GM21360 (cell line): ENCODE data around the gene ACSS2.
A peak's percentile ranks its signal among the peaks of the same experiment; 100 is the strongest.

Experiments used
- ATAC-seq: cut with Tn5 transposase; IDR thresholded peaks from one replicate; pipeline ENCODE4 v1.9.1; 2021; ENCODE audit warnings: mild to moderate bottlenecking, moderate library complexity; ENCODE audit not compliant: unreplicated experiment

The ACSS2 gene, protein sequence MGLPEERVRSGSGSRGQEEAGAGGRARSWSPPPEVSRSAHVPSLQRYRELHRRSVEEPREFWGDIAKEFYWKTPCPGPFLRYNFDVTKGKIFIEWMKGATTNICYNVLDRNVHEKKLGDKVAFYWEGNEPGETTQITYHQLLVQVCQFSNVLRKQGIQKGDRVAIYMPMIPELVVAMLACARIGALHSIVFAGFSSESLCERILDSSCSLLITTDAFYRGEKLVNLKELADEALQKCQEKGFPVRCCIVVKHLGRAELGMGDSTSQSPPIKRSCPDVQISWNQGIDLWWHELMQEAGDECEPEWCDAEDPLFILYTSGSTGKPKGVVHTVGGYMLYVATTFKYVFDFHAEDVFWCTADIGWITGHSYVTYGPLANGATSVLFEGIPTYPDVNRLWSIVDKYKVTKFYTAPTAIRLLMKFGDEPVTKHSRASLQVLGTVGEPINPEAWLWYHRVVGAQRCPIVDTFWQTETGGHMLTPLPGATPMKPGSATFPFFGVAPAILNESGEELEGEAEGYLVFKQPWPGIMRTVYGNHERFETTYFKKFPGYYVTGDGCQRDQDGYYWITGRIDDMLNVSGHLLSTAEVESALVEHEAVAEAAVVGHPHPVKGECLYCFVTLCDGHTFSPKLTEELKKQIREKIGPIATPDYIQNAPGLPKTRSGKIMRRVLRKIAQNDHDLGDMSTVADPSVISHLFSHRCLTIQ

DNA sequence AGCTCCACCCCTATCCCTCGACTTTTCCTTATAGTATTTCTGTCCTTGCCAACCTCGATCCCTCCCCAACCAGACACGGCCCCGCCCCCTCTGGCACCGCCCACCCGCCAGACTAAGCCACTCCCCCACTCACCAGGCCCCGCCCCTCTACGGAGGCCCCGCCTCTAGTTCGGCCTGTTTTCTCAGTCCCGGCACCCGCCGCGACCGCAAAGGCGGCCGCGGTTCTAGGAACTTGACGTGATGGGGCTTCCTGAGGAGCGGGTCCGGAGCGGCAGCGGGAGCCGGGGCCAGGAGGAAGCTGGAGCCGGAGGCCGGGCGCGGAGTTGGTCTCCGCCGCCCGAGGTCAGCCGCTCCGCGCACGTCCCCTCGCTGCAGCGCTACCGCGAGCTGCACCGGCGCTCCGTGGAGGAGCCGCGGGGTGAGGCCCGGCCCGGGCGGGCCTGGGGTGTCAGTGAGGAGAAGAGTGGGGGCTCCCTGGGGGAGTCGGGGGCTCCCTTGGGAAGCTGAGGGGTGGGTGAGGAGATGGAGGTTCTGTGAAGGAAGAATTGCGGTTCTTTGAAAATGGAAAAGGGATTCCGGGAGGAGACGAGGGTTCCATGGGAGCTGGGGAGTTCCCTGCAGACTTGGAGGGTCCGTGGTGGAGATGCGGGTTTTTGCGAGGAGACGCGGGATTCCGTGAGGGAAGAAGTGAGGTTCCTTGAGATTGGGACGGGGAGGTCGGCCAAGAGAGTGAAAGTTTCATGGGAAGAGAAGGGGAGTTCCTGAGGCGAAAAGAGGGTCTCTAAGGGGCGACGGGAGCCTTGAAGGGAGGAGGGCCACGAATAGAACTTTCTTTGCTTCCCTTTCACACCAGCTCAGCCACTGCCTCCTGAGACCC is at the start of gene ACSS2:
Gene ACSS2, plus strand, starts transcription at position 207 of the 877 bp plus-strand sequence. Its CDS starts 34 bp downstream, at position 241.
- ATAC-seq = peak; percentile 38

DNA sequence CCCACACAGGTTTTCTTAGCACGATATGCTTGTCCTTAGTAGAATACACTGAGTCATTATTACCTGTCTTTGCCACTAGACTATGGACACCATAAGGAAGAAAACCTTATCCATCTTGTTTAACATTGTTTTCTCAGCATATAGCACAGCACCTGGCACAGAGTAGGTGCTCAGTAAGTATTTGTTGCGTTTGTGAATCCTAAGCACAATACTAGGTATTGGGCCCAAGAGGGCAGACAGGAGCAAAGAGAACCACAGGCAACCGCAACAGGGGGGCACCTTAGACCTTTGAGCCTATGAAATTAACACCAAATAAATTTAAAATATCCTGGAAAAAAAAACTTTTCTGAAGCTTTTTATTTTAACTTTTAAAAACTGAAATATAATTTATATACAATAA is 47.2 kb upstream of the ACSS2 start:
- ATAC-seq = no peak

DNA sequence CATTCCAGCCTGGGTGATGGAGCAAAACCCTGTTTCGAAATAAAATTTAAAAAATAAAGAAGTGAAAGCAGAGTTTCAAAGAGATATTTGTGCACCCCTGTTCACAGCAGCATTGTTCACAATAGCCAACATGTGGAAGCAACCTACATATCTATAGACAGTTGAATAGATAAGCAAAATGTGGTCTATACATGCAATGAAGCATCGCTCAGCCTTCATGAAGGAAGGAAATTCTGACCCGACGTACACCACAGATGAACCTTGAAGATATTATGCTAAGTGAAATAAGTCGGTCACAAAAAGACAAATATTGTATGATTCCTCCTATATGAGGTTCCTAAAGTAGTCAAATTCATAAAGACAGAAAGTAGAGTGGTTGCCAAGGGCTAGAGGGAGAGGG is 44.5 kb upstream of the ACSS2 start:
- ATAC-seq = no peak

DNA sequence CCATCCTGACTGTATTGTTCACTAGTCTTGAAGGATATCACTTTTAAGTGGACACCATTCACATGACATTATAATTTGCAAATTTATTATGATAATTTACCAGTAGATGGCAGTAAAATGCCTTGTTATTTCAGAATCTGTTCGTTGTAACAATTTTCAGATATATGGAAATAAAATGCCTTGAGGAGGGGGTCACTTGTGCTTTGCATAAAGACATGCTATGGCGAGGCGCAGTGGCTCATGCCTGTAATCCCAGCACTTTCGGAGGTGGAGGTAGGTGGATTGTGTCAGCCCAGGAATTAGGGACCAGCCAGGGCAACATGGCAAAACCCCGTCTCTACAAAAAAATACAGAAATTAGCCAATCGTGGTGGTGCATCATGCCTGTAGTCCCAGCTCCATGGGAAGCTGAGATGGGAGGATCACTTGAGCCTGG is 41.9 kb upstream of the ACSS2 start:
- ATAC-seq = no peak

DNA sequence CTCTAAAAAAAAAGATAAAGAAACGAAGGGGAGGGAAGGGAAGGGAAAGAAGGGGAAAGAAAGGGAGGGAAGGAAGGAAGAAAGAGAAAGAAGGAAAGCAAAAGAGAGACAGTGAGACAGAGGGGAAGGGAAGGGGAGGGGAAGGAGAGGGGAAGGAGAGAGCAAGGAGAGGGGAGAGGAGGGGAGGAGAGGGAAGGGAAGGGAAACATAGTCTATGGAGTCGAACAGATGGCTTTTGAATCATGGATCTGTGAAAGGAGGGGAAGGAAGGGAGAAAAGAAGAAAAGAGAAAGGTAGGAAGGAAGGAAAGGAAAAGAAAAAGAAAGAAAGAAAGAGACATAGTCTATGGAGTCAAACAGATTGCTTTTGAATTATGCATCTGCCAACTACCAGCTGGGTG is 34.3 kb upstream of the ACSS2 start:
- ATAC-seq = no peak

DNA sequence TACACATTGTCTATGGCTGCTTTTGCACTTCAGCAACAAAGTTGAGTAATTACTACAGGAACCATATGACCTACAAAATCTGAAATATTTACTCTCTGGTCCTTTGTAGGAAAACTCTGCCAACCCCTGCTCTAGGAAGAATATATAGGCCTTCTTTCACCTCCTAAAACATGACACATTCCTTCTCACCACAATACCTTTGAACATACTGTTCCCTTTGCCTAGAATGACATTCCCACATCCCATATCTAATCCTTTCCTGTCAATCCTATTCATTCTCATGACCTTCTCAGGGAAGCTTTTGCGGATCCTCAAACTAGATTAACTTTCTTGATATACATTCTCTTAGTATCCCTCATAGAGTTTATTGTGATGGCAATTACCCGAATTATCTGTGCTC is 33.0 kb upstream of the ACSS2 start:
- ATAC-seq = no peak

DNA sequence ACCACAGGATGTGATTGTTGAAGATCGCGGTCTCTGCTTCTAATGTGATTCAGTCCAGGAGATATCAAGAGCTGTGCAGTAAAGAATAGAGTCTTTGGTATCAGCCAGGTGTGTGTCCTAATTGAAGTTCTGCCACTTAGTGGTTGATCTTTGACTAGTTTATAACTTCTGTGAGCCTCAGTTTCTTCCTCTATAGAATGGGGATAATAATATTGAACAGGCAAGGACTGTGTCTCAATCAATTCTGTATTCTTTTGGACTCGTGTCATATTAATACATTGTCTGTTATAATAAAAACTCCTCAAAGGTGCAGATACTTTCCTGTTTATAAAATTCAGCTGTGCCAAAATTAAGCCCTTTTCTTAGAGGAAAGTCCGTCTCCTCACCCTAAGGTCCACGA is 27.8 kb upstream of the ACSS2 start:
- no peak for ATAC-seq

DNA sequence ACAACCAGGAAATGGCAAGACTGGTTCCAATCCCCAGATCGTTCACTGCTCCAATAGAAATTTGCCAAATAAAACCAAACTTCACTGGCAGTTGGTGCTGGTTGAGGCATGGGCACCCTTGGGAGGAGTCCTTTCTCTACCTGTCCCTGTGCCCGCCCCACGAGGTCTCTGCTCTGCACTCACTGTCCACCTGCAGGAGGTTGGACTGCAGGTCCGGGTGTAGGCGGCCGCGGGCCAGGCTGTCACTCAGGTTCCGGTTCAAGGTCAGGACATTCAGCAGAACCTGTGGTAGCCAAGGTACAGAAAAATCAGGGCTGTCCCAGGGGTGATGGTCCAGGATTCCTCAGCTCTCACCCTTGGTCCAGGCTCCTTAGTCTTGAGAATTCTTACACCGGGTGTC is 26.6 kb upstream of the ACSS2 start:
- no peak for ATAC-seq

DNA sequence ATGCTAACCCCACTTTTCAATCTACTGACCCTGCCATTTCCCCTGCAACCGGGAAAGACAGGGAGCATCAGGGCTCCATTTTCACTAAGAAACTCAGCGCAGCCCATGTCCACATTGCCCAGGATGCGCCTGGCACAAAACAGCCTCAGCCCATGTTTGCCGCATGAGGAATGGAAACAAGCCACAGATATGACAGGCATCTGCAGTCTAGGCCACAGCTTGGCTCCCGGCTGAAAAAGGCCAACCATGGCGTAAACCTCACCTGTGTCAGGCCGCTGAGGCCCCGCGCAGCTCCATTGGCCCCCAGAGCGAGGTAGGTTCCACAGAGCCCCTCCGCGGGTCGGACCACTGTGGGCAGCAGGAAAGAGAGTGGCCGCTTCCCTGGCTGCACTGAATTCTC is 25.4 kb upstream of the ACSS2 start:
- ATAC-seq = no peak

DNA sequence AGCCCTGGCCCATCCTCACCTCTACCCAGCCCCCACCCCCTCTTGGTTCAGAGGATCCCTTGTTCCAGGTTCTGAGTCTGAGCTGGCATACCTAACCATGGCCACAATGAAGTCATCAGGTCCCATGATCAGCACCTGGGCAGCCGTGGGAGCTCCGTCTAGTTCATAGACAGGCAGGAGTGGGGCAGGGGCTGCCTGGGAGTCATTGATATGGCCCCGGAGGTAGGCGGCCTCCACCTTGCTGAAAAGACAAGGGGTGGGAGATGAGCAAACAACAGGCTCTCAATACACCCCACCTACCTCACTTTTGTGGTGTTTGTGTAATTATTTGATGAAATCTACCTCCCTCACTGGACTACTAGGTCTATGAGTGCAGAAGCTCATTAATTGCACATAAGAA is 24.1 kb upstream of the ACSS2 start:
- ATAC-seq = no peak

DNA sequence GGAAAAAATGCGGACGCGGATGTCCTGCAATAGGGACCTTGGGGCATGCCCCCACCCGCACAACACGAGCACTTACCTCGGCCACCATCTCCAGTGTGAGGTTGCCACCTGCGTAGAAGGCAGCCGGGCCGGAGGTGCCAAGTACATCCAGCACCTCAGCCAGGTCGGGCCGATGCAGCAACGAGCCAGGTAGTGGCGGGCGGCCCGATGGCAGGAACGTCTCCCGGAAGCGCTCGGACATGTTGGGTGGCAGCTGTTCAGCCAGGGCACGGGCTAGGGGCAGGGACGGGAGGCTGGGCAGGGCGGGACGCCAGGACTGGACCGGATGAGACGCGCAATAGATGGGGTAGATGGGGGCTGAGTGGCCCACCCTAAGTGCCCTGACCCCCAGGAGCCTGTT is 17.0 kb upstream of the ACSS2 start:
- ATAC-seq = no peak

DNA sequence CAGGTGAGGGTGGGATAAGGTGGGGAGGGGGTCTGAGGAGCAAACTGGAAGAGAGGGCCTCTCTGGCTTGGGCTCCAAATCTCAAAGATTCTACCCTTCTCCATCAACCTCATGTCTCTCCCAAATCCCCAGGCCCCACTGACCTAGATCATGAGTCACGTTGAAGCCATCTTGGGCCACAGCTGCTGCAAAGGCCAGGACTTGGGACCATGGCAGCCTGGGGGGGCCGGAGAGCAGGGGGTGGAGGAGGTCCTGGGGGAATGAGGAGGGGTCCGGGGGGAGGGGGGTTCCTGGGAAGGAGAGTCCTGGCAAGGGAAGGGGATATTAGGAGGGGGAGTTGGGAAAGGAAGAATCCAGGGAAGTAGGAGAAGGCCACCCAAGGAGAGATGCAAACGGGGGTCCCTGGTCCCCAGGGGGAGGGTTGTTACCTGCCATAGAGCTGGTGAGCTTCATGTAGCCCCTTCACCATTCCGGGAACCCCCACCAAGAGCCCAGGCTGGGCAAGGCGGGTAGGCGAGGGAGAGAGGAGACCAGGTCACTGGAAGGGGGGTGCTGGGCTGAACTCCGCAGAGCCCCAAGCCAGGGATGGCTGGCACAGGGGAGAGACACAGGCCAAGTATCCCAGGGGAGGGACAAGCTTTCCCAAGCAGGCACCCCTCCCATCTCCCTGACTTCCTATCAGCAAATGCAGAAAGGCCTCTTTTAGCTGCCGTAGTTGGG is 16.4 kb upstream of the ACSS2 start:
- no peak for ATAC-seq

DNA sequence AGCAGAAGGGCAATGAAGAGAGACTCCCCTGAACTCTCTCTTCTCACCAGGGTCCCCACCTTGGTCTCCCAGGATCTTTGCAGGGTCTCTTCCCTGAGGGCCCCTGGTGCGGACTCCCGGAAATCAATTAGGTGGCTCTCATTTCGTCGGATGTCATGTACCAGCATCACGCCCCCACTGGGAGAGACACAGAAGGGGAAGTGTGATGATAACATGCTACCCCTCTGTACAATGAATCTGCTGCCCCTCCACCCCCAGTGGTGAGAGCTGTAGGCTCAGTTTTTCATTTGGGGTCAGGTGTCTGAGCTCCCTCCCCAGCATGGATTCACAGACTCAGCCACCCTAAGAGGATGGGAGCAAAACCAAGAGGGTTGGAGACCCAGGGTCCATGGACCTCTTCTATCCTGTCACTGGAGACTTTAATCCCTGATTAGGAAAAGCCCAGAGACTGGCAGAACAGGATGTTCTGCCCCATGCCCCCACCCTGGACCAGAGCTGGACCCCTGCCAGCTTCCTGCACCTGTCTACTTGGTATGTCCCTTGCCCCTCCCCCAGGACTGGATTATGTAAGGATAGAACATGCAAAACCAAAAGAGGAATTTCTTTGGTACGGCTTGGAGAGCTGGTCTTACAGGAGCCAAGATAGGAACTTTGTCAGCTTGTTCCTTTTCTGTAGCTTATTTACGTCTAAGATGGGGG is 14.9 kb upstream of the ACSS2 start:
- ATAC-seq = no peak

DNA sequence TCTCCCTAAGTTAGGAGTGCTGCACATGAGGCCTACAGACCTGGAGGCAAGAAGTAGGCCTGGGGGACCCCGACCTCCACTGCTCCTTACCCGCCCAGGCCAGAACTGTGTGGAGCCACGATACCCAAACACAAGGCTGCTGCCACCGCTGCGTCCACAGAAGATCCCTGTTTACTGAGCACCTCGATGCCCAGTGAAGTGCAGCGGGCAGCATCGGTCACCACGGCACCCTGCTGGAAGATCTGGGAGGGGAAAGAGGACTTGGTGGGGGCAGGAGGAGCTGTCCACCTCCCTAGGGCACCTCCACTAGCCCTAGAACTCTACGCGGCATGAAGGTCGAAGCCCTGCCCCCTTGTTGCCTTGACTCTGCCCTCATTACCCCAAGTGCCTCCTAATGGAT is 13.7 kb upstream of the ACSS2 start:
- no peak for ATAC-seq

DNA sequence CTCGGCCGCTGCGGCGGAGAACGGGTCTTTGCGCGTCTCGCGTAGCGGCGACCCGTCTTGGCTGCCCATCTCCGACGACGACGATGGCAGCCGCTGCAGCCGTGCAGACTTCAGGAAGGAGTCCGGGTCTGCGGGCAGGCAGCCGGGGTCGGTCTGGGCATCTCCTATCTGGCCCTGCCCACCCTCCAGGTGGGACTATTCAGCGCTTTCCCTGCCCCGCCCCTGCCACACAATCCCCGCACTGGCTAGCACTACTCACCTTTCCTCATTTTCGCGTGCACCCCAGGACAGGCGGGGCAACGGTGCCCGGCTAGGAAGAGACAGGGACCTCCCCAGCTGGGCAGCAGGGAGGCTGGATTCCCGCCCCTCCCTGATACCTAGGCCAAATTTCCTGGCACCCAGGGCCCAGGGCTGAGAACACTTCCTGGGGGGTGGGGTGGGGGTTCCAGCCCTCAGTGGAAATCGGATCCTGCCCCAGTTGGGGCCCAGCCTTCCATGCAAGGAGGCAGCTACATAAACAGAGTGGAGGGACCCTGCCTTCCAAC is 12.9 kb upstream of the ACSS2 start:
- no peak for ATAC-seq

DNA sequence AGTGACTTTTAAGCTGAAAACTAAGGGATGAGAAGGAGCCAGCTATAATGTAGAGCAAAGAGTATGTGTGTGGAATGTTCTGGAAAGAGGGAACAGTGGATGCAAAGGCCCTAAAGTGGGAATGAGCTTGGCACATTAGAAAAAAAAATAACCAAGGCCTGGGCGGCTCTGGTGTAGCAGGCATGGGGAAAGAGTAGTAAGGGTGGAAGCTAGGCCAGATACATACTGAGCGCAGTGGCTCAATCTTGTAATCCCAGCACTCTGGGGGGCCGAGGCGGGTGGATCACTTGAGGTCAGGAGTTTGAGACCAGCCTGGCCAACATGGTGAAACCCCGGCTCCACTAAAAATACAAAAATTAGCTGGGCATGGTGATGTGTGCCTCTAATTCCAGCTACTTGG is 12.2 kb upstream of the ACSS2 start:
- no peak for ATAC-seq

DNA sequence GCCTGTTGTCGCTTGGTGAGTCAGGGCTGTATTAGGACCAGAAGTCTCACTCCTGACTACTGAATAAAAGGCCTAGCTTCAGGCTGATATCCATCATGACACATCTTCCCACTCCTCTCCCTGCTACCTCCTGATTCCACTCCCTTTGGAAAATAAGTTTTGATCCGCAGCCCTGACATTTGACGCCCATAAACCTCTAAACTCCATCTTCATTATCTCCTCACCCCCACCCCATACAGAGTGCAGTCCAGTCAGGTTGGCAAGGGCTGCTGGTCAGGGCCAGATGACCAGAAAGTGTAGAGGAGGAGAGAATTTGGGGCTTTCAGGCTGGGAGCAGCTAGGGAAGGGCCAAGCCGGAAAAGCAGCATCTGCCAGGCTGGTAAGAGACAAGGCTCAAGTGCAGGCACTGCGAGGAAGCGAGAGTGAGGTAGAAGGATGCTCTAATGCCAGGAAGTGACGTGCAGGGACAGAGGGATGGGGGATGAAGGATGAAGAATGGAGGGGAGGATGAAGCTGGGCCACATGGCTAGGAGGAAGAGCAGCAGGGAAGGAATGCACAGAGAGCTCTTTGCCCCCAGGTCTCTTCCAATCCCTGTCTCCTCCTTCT is 5.0 kb upstream of the ACSS2 start:
- ATAC-seq = no peak

DNA sequence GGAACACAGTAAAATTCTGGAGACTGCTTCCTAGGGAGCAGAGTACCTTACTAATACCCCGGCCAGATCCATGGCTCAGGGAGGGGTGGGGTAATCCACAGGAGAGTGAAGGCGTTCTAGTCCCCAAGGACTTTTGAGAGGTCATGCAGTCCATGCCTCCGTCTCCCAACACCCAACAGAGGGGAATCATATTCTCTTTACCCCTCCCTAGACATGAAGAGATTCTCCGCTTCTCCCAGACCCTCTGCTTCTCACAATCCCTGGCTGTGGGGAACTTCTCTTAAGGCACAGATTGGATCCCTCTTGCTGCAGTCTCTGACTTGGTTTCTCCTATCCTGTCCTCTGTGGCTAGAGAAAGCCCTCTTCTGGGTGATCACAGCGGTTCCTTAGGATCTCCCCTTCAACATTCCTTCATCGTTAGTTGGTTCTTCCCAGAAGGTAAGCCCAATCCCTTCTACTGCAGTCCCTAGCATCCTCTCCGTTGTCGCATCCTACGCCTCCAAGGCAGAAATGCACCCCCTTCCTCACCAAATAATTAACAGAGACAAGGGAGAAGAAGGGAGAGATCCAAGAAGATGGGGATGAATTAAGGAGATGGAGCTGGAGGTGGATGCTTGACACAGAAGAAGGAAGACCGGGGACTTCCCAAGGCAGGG is 4.3 kb upstream of the ACSS2 start:
- ATAC-seq = no peak

DNA sequence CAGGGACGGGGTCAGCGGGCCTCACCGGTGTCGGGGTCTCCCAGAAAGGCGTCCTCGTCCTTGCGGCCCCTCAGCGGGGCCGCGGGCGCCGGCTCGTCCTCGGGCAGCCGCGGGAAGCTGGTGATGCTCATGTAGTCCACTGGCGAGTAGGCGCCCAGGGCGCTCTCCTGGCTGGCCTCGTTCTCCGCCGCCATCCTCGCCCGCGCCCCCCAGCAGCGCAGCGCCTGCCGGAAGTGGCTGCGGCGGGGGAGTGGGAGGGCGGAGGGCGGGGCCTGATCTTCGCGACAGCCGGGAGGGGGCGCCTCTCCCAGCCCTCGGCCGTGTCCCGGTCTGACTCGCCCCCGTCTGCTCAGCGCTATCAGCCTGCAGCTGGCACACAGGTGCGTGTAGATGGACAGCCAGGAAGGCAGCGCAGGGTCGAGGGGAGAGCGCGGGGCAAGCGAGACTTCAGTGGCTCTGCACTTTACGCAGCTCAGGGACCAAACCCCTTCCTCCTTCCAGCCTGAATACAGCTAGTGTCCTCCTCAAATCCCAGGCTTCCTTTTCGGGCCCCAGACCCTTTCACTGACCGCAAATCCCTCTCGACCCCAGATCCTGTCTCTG is 3.7 kb upstream of the ACSS2 start, which contains the start of gene GGT7:
Gene GGT7, minus strand, starts transcription at position 235 of the 603 bp plus-strand sequence. Its CDS starts 41 bp downstream, at position 194.
- peak; percentile 53 for ATAC-seq
